NB4 (cell line): Measurements from ENCODE around the gene RPUSD3.

ENCODE experiments used
- DNase-seq: peaks from one replicate; pipeline ENCODE4 v3.0.0; 2010; ENCODE audit warnings: low read depth
- H3K4me3 ChIP-seq: one replicate; pipeline ENCODE4 v1.5.1; 2011; ENCODE audit warnings: mild to moderate bottlenecking, low read depth, low read length, moderate library complexity
- MAX ChIP-seq: IDR thresholded peaks from 2 replicates; pipeline ENCODE4 v1.6.1; 2011; ENCODE audit warnings: low read depth, low read length
- MYC ChIP-seq: IDR thresholded peaks from 2 replicates; pipeline ENCODE4 v1.6.1; 2011; ENCODE audit warnings: low read depth, low read length
- POLR2A ChIP-seq: IDR thresholded peaks from 2 replicates; pipeline ENCODE4 v1.6.1; 2011; ENCODE audit warnings: mild to moderate bottlenecking; ENCODE audit not compliant: insufficient read length; ENCODE audit errors: extremely low read depth
- TF ChIP-seq, protein P1 (sequence below): IDR thresholded peaks from one replicate; pipeline ENCODE4 v1.5.1; 2012; ENCODE audit warnings: low read depth, low read length

Gene RPUSD3

GRCh38 chr3:9846931-9847488 is 3.2 kb upstream of the RPUSD3 start:
- H3K4me3 ChIP-seq, result no peak overlapping the region
- no peak for DNase-seq
- TF ChIP-seq MYC (no peak), MAX (no peak), POLR2A (no peak)
- TF ChIP-seq, protein P1, sequence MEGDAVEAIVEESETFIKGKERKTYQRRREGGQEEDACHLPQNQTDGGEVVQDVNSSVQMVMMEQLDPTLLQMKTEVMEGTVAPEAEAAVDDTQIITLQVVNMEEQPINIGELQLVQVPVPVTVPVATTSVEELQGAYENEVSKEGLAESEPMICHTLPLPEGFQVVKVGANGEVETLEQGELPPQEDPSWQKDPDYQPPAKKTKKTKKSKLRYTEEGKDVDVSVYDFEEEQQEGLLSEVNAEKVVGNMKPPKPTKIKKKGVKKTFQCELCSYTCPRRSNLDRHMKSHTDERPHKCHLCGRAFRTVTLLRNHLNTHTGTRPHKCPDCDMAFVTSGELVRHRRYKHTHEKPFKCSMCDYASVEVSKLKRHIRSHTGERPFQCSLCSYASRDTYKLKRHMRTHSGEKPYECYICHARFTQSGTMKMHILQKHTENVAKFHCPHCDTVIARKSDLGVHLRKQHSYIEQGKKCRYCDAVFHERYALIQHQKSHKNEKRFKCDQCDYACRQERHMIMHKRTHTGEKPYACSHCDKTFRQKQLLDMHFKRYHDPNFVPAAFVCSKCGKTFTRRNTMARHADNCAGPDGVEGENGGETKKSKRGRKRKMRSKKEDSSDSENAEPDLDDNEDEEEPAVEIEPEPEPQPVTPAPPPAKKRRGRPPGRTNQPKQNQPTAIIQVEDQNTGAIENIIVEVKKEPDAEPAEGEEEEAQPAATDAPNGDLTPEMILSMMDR, result no peak

GRCh38 chr3:9846231-9846630 is 2.4 kb upstream of the RPUSD3 start:
- DNase-seq, result no peak
- no peak overlapping the region for H3K4me3 ChIP-seq
- TF ChIP-seq POLR2A (no peak), MYC (no peak), MAX (no peak)
- TF ChIP-seq, protein P1, result no peak

- TF ChIP-seq MAX (no peak), POLR2A (no peak), MYC (no peak)
- TF ChIP-seq, protein P1, result no peak
- DNase-seq, result no peak
- H3K4me3 ChIP-seq, result no peak overlapping the region
Observed at GRCh38 chr3:9841015-9841414, 2.8 kb downstream of the RPUSD3 start.

DNA sequence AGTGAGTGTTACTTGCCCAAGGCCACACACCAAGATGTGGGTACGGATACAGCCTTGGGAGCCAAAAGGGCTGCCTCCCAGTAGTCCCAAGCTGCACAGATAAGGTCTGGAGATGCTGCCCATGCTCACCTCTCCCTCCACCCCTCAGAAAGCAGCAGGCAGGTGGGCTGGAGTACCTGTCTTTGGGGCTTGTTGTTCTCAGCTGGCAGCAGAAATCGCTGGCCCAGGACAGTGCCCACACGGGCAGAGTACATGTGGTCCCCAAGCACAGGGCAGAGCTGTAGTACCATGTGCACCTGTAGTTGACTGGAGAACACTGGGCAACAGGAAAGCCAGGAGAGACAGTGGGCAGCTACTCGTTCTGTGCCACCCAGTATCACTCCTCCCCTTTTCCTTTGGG is 5.0 kb downstream of the RPUSD3 start:
- TF ChIP-seq POLR2A, result no peak
- TF ChIP-seq MAX, result no peak
- no peak for TF ChIP-seq MYC
- TF ChIP-seq, protein P1, result no peak
- H3K4me3 ChIP-seq, result no peak overlapping the region
- DNase-seq, result no peak

GRCh38 chr3:9837701-9838582 is 5.9 kb downstream of the RPUSD3 start:
- DNase-seq, result peak; percentile 69
- TF ChIP-seq POLR2A, result no peak
- TF ChIP-seq, protein P1, result no peak
- no peak for TF ChIP-seq MYC
- H3K4me3 ChIP-seq, result no peak overlapping the region
